ENCODE results near the gene IL25. TPM values are rescaled to one million over a fixed set of nuclear protein-coding genes. Genes with fewer than 3 reads are reported as not detected.

The IL25 gene
- not detected in 2 replicates for total RNA-seq

GRCh38 chr14:23372509-23372908, at the start of gene IL25:
TSS of gene IL25 (plus strand) at chr14:23372809.

GRCh38 chr14:23352506-23353432, 19.8 kb upstream of the IL25 start, which contains the start of gene SLC22A17:
TSS of gene SLC22A17 (minus strand) at chr14:23352887.

GRCh38 chr14:23365036-23365731, 7.4 kb upstream of the IL25 start, which contains the start of gene EFS:
TSS of gene EFS (minus strand) at chr14:23365172. CDS start at chr14:23365025, 147 bp downstream.

GRCh38 chr14:23376482-23377197, 4.0 kb downstream of the IL25 start, which contains the start of gene CMTM5:
TSS of gene CMTM5 (plus strand) at chr14:23377046. CDS start at chr14:23377252, 206 bp downstream.

GRCh38 chr14:23407516-23408306, 35.1 kb downstream of the IL25 start, which contains the start of gene MYH6:
TSS of gene MYH6 (minus strand) at chr14:23408273. CDS start at chr14:23407223, 1,050 bp downstream.

Other genes with a start within 250 kb of the IL25 start
- gene SLC7A8, start 189.1 kb upstream of the IL25 start, total RNA-seq, result 0.89 and 1.8 TPM in 2 replicates
- gene RNF212B, start 134.9 kb upstream of the IL25 start, total RNA-seq, result not detected in 2 replicates
- gene HOMEZ, start 86.7 kb upstream of the IL25 start, total RNA-seq, result 3.6 and 4.9 TPM in 2 replicates
- 2.3 and 3.0 TPM in 2 replicates for gene PPP1R3E, start 70.0 kb upstream of the IL25 start, total RNA-seq
- gene BCL2L2, start 66.0 kb upstream of the IL25 start, total RNA-seq, result 18.4 and 24.9 TPM in 2 replicates
- 98.9 and 104 TPM in 2 replicates for gene PABPN1, start 51.4 kb upstream of the IL25 start, total RNA-seq
- gene SLC22A17, start 19.9 kb upstream of the IL25 start, total RNA-seq, result 30.4 and 54.9 TPM in 2 replicates
- gene EFS, start 7.6 kb upstream of the IL25 start, total RNA-seq, result 1.8 and 5.6 TPM in 2 replicates
- not detected in 2 replicates for gene CMTM5, start 4.2 kb downstream of the IL25 start, total RNA-seq
- not detected in 2 replicates for gene MYH6, start 35.5 kb downstream of the IL25 start, total RNA-seq
- not detected in 2 replicates for gene MYH7, start 62.9 kb downstream of the IL25 start, total RNA-seq
- gene NGDN, start 96.9 kb downstream of the IL25 start, total RNA-seq, result 34.2 and 41.0 TPM in 2 replicates
- gene ZFHX2, start 179.0 kb downstream of the IL25 start, total RNA-seq, result 0.30 and 0.97 TPM in 2 replicates
- gene THTPA, start 183.5 kb downstream of the IL25 start, total RNA-seq, result 13.0 and 24.3 TPM in 2 replicates
- 8.9 and 14.0 TPM in 2 replicates for gene AP1G2, start 195.0 kb downstream of the IL25 start, total RNA-seq
- not detected in 2 replicates for gene JPH4, start 206.0 kb downstream of the IL25 start, total RNA-seq